NCI-H146 treated with DMSO at 0.1 percent for 48 hours (cell line): ENCODE results near the gene WDR88.
"Not testable (repeated sequence)": the region's sequence is repeated elsewhere in the genome, so short reads cannot be mapped to it uniquely, and the experiment has no call there.

Source experiments
- DNase-seq: peaks from one replicate; lab custom pipeline; 2025; ENCODE audit not compliant: unreplicated experiment; lab: John Stamatoyannopoulos, UW

The WDR88 gene

GRCh38 chr19:33196446-33197193, 64.7 kb downstream of the WDR88 start:
- no peak for DNase-seq

- DNase-seq = no peak
Measured at GRCh38 chr19:33197591-33198000, 65.7 kb downstream of the WDR88 start.

- DNase-seq = no peak
Measured at GRCh38 chr19:33198169-33198568, 66.3 kb downstream of the WDR88 start.

- DNase-seq = no peak
Measured at GRCh38 chr19:33199441-33200265, 67.7 kb downstream of the WDR88 start.

- no peak for DNase-seq
Measured at GRCh38 chr19:33201473-33201872, 69.6 kb downstream of the WDR88 start.

GRCh38 chr19:33201886-33202545, 70.1 kb downstream of the WDR88 start:
- no peak for DNase-seq

GRCh38 chr19:33202546-33203507, 70.9 kb downstream of the WDR88 start:
- DNase-seq = no peak

- no peak for DNase-seq
Measured at GRCh38 chr19:33203529-33203928, 71.6 kb downstream of the WDR88 start.

- no peak for DNase-seq
Measured at GRCh38 chr19:33204136-33204973, 72.4 kb downstream of the WDR88 start.

- no peak for DNase-seq
Measured at GRCh38 chr19:33205110-33205509, 73.2 kb downstream of the WDR88 start.

GRCh38 chr19:33205531-33206260, 73.8 kb downstream of the WDR88 start:
- DNase-seq = no peak

GRCh38 chr19:33206261-33207039, 74.5 kb downstream of the WDR88 start:
- DNase-seq = no peak

- DNase-seq = no peak
Measured at GRCh38 chr19:33207040-33207620, 75.2 kb downstream of the WDR88 start.

- no peak for DNase-seq
Measured at GRCh38 chr19:33207903-33208302, 76.0 kb downstream of the WDR88 start.

- no peak for DNase-seq
Measured at GRCh38 chr19:33208371-33208895, 76.5 kb downstream of the WDR88 start.

GRCh38 chr19:33208904-33209849, 77.3 kb downstream of the WDR88 start:
- no peak for DNase-seq

- DNase-seq = not testable (repeated sequence)
Measured at GRCh38 chr19:33209850-33210230, 77.9 kb downstream of the WDR88 start.
